HL-60 (cell line): ENCODE data around the gene ARHGEF11.

Experiments used
- CTCF ChIP-seq: IDR thresholded peaks from one replicate; pipeline ENCODE4 v1.5.1; 2011; ENCODE audit warnings: low read length, control low read depth, inconsistent platforms; ENCODE audit not compliant: insufficient read depth
- GABPA ChIP-seq: IDR thresholded peaks from 2 replicates; pipeline ENCODE4 v1.6.1; 2012; ENCODE audit warnings: low read depth
- POLR2AphosphoS5 ChIP-seq: IDR thresholded peaks from 2 replicates; pipeline ENCODE4 v1.6.1; 2012; ENCODE audit warnings: low read depth
- SPI1 ChIP-seq: IDR thresholded peaks from 2 replicates; pipeline ENCODE4 v1.6.1; 2012; ENCODE audit warnings: low read depth, mild to moderate bottlenecking, borderline replicate concordance
- TF ChIP-seq, protein P1 (sequence below): IDR thresholded peaks from 2 replicates; pipeline ENCODE4 v1.6.1; 2012; ENCODE audit warnings: low read depth; ENCODE audit not compliant: insufficient replicate concordance

DNA sequence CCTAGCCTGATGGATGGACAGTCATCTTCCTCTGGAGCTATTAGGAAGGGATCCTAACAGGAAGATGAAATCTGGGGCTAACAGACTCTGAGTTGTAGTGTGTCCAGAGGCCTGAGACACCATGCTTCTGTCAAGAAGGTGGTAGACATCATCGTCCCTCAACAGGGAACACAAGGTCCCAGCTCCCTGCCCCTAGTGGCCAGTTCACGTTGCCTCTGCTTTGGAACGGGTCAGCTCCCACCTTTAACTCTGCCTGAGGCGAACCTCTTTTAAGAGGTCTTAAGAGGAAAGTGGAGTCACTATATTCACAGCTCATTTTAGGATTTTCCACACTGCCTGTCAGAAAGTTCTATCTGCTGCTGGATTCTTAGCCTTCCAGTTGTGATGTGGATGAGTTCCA is 96.8 kb downstream of the ARHGEF11 start:
- TF ChIP-seq, protein P1, sequence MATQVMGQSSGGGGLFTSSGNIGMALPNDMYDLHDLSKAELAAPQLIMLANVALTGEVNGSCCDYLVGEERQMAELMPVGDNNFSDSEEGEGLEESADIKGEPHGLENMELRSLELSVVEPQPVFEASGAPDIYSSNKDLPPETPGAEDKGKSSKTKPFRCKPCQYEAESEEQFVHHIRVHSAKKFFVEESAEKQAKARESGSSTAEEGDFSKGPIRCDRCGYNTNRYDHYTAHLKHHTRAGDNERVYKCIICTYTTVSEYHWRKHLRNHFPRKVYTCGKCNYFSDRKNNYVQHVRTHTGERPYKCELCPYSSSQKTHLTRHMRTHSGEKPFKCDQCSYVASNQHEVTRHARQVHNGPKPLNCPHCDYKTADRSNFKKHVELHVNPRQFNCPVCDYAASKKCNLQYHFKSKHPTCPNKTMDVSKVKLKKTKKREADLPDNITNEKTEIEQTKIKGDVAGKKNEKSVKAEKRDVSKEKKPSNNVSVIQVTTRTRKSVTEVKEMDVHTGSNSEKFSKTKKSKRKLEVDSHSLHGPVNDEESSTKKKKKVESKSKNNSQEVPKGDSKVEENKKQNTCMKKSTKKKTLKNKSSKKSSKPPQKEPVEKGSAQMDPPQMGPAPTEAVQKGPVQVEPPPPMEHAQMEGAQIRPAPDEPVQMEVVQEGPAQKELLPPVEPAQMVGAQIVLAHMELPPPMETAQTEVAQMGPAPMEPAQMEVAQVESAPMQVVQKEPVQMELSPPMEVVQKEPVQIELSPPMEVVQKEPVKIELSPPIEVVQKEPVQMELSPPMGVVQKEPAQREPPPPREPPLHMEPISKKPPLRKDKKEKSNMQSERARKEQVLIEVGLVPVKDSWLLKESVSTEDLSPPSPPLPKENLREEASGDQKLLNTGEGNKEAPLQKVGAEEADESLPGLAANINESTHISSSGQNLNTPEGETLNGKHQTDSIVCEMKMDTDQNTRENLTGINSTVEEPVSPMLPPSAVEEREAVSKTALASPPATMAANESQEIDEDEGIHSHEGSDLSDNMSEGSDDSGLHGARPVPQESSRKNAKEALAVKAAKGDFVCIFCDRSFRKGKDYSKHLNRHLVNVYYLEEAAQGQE = no peak
- TF ChIP-seq CTCF (no peak), POLR2AphosphoS5 (no peak), GABPA (no peak), SPI1 (no peak)
